Adipose tissue (tissue), 3 donors: ENCODE data around the gene CRLF1. TPM values are rescaled to one million over a fixed set of nuclear protein-coding genes. Genes with fewer than 3 reads are reported as not detected.

Source experiments
- H3K27ac ChIP-seq: one replicate; pipeline ENCODE4 v1.5.1; 2013; ENCODE audit warnings: low read depth, low read length
- WGBS, 3 donors: extraction: QIAGEN DNeasy Blood & Tissue Kit; methylation state at CpG; one replicate each; pipeline ENCODE4 v1.1.7; 2013; 5-methylcytosine and 5-hydroxymethylcytosine counted together
- polyA plus RNA-seq, 3 donors: library from polyadenylated mRNA; stranded (reverse); fragments of 200-250 nt; gene quantifications; one replicate each; pipeline ENCODE4 v1.2.3, GENCODE V29; 2013
- donor health status: healthy with polysubstance abuse.
- donor health status: Bipolar disorder and iron deficiency.
- donor health status: healthy.

CRLF1 gene
- polyA plus RNA-seq, 3 donors, result 7.0 to 57.6 (median 10.1) TPM

DNA sequence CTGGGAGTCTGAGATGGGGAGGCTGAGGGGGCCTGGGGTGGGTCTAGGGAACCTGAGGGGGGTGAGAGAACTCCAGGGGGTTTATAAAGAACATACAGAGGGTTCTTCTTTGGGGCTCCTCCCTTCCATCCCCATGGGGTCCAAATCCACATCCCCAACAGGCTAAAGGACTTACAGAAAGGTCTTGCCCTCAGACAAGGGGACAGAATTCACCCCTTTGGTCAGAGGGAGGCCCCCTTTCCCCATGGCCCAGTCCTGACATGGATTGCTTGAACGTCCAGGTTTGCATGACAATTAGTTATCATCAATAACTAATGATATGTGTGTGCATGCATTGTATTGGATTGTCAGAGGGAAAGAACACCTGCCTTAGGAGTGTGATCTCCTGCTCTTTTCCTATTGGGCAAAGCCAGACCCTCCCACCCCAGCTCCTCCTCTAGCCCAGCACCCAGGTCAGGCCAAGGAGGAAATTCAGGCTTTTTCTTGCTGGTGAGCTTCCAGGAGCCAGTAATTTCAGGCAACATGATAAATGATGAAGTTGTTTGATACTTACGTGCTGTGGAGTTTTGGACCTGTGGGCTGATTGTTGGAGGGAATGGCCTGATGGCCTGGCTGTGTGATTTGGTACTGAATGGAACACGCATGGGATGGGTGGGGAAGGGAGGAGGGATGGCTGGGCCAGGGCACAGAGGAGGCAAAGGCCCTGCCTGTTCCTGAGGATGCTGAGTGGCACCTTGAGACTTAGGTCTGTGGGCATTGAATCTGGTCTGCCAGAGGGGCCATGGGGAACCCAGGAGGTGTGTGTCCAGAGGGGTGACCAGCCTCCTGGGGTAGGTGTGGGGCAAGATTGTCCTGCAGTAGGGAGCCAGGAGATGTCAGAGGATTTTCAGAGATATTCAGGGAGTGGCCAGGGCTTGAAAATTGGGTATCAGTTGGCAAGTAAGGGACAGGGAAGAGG lies 31.4 kb upstream of the CRLF1 start:
- 13 to 44% (median 35%) methylated on average over 3 of the region's 3 CpGs for WGBS, 3 donors

DNA sequence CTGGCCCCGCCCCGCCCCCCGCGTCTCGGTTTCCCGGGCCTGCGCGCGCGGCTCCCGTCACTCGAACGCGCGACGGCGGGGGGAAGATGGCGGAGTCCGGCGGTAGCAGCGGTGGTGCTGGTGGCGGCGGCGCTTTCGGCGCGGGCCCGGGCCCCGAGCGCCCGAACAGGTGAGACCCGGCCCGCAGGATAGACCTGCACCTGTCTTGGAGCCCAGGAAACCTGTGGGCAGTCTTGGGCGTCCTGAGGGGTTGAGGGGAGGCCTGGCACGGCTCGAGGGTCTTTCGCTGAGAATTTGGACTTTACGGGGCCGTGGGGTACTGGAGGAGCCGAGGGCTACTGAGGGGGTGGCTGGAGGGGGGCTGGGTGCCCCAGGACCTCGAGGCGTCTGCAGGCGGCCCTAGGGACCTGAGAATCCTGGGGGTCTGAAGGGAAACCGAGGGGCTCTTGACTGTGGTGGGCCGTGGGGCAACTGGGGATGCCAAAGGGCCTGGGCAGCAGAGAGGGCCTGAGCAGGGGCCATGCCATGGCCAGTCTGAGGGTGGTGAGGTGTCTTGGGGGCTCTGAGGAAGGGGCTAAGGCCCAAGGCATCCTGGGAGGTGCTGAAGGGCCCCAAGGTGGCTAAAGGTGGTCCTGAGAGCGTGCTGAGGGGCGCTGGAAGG lies 30.5 kb upstream of the CRLF1 start, which contains the start of gene KLHL26:
Gene KLHL26 (plus strand): TSS at position 60 of the 661 bp plus-strand sequence. CDS start 27 bp downstream, at position 87.
- no peak within 1 kb of the TSS for H3K27ac ChIP-seq
- WGBS, 3 donors, result 4 to 7% (median 7%) methylated on average over 44 to 47 of the region's 47 CpGs

More for the DNA sequence above, 31.4 kb upstream of the CRLF1 start:
- H3K27ac ChIP-seq, result no peak overlapping the region

DNA sequence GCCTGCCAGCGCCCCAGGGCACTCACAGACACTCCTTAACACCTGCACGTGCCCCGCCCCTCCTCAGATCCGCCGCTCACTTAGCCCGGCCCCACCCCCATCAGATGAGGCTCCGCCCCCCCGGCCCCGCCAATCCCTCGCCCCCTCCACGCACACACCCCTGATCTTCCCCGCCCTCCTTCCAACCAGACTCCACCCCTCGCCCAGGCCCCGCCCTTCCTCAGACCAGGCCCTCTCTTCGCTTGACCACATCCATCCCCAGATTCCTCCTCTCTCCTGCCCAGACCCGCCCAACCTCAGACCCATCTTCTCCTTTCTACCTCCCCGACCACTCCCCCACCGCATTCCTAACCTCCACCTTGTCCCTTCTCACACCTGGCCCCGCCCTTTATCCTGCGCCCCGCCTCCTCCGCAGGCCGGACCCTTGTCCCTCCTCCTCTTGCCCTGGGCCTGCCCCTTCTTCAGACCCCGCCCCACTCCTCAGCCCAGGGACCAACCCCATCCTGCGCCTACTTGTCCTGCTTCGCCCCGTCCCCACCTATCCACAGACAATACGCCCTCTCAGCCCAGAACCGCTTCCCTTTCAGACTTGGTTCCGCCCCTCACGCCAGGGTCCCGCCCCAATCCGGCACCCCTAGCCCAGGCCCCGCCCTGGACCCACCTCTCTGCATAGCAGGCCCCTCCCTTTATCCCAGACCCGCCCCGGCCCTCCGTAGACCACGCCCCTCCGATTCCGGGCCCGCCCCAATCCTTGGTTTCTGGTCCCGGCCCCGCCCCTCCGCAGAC lies 29.8 kb upstream of the CRLF1 start:
- 1 to 2% (median 2%) methylated on average over 38 to 44 of the region's 44 CpGs for WGBS, 3 donors
- H3K27ac ChIP-seq, result no peak overlapping the region

DNA sequence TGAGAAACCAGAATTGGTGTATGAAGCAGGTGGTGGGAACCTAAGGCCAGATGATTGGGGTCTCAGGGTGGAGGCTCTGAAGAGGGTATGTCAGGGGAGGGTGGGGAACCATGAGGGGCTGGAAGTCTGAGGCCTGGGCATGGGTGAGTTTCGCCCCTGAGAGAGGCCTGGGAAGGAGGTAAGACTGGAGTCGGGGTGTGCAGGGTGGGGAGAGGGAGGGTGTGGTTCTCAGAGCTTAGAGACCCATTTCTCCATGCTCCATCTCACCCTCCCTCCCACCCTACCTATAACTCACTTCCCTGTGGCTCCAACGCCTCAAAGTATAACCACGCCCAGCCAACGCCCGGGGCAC lies 29.2 kb upstream of the CRLF1 start:
- WGBS, 3 donors, result 5 to 25% (median 15%) methylated on average over 4 to 6 of the region's 6 CpGs
- no peak overlapping the region for H3K27ac ChIP-seq

DNA sequence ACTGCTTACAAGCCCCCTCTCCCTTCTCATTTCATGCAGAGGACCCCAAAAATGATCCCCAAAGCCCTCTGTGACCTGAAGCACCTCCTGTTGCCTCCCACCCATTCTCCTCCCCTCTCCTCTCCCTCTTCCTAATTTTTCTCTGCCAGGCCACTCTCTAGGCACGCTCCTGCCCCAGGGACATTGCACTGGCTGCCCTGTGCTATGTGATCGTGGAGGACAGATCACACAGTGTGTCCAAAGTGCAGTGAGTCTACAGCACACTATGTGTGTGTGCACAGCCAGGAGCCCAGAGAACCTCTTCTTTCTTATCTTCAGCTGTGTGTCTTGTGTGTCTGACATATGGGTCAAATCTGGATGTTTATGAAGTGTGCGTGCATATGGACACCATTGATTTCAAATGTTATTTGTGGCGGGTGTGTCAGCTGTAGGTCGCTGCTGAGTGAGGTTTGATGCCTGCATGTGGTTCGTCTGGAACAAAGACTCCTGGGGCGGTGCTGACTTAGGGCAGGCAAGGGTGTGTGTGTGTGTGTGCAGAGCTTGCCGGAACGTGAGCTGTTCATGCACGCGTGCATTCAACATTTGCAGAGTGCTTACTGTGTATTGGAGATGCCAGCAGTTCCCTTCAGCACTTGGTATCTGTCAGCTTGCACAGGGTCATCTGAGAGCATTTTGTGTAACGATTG lies 28.2 kb upstream of the CRLF1 start:
- H3K27ac ChIP-seq, result no peak overlapping the region
- WGBS, 3 donors, result 51 to 63% (median 57%) methylated on average over 12 of the region's 12 CpGs

DNA sequence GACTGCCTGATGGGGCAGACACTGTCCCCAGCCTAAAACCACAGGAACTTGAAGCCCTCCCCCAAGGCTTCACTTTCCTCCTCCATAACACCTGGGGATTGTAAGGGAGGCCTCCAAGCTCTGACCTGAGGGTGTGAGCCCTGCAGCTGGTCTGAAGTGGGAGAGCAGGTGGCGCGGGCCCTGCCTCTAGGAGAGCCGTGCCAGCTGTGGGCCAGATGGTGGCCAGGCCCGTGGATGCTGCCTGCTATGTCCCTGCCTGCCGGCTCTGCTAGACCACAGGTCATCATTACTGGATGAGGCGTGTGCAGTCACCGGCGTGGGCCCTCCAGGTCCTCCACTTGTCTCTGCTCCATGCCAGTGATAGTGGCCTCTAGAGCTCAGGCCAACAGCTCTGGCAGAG lies 26.7 kb upstream of the CRLF1 start:
- H3K27ac ChIP-seq, result no peak overlapping the region
- WGBS, 3 donors, result 59 to 89% (median 72%) methylated on average over 7 to 8 of the region's 8 CpGs

DNA sequence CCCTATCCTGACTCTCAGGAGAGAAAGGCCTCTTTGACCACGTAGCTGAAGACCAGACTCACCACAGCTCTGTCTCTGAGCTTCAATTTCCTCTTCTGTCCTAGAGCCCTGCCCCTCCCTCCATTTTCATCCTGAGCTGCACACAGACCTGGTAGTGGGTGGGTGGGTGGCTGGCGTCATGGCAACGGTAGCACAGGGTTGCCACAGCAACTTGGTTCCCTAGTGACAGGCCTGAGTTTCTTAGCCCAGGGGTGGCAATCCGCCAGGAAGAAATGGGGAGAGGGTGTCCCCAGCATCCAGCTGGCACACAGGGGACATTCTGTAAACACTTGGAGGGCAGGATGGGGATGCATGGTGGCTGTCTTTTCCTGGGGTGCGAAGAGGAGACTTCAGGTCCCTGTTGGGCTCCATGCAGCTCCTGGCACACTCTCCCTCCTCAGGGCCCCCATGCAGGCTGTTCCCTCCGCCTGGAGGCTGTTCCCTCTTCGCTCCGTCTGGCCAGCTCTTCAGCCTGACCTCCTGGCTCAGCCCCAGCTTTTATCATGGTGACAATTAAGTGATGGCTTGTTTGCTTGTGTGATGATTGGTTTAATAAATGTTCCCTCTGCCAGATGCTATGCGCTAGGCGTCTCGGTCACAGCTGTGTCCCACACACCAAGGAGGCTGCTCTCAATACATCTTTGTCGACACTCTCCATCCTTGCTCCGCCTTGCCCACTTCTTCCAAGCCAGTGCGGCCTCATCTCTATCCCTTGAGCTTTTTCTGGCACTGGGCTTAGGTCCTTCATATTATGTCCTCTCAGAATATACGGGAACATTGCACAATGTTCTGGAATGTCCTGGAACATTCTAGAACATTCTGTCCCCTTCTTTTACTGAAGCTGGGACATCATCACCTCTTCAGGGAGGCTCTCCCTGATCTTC lies 22.8 kb upstream of the CRLF1 start:
- 63 to 73% (median 64%) methylated on average over 15 of the region's 15 CpGs for WGBS, 3 donors
- no peak overlapping the region for H3K27ac ChIP-seq

DNA sequence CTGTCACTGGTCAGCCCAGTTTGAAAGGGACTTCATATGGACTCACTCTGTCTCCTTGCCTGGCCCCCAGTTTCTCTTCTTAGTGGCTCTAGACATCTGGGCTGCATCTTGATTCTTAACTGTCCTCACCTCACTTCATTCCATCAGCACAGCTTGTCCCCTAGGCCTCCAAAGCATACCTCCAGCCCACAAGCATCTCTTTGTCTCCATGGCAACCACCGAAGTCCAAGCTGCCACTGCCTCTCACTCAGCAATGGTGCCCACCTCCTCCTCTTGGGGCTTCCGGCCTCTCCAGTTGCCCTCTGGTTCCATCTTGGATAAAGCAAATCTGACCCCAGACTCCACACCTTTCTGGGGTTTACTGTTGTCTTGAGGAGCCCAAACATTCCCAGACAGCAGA lies 20.3 kb upstream of the CRLF1 start:
- no peak overlapping the region for H3K27ac ChIP-seq
- 70 to 81% (median 75%) methylated on average over 2 of the region's 2 CpGs for WGBS, 3 donors

DNA sequence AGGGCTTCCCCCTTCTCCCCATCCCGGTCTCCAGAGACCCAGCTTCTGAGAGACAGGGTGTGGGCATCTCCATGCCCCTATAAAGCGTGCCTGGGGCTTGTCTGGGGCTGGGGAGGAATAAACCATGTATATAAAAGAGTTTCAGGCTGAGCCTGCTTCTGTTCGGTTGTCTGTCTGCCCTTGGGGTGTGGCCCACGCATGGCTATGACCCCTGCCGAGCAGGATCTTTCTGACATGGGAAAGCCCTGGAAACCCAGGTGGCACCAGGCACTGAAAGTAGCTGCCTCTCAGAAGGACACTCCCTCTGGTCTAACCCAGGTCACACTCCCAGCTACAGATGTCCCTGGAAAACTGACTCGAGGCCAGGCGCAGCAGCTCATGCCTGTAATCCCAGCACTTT lies 14.3 kb upstream of the CRLF1 start:
- no peak overlapping the region for H3K27ac ChIP-seq
- 82 to 87% (median 86%) methylated on average over 7 of the region's 7 CpGs for WGBS, 3 donors

DNA sequence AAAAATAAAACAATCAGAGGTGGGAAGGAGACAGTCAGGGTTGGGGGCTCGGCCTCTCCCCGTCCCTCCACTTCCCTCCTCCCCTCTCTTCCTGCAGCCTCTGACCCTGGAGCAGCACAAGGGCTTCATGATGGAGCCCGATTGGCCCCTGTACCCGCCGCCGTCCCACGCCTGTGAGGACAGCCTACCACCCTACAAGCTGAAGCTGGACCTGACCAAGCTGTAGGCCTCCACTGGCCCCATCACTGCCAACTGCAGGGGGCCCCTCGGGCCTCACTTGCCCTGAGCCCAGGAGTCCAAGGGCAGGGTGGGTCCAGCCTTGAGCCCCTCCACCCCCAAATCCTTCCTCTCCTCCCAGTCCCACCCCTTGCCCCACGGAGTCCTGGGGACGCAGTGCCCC lies 13.7 kb upstream of the CRLF1 start:
- WGBS, 3 donors, result 83 to 86% (median 84%) methylated on average over 10 of the region's 10 CpGs
- no peak overlapping the region for H3K27ac ChIP-seq

DNA sequence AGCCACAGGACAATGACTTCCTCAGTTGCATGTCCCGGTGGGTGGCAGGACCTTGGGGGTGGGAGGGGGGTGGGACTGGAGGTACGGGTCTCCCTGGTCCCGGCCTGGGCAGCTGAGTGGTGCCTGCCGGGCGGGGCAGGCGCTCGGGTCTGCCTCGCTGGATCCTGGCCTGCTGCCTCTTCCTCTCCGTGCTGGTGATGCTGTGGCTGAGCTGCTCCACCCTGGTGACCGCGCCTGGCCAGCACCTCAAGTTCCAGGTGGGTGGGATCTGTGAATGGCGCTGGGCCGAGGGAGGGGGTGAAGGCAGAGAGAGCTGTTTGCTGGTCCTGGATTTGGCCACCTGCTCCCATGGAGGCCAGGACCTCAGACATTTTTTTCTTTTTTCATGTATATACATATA lies 11.6 kb upstream of the CRLF1 start:
- WGBS, 3 donors, result 93 to 97% (median 93%) methylated on average over 12 to 13 of the region's 13 CpGs
- no peak overlapping the region for H3K27ac ChIP-seq

DNA sequence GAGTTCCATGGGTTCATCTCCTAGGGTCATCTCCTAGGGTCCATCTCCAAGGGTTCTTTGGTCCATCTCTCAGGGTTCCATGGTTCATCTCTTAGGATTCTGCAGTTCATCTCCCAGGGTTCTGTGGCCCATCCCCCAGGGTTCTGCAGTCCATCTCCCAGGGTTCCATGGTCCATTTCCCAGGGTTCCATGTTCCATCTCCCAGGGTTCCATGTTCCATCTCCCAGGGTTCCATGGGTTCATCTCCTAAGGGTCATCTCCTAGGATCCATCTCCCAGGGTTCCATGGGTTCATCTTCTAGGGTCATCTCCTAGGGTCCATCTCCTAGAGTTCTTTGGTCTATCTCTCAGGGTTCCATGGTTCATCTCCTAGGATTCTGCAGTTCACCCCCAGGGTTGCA lies 11.0 kb upstream of the CRLF1 start:
- H3K27ac ChIP-seq, result no peak overlapping the region

DNA sequence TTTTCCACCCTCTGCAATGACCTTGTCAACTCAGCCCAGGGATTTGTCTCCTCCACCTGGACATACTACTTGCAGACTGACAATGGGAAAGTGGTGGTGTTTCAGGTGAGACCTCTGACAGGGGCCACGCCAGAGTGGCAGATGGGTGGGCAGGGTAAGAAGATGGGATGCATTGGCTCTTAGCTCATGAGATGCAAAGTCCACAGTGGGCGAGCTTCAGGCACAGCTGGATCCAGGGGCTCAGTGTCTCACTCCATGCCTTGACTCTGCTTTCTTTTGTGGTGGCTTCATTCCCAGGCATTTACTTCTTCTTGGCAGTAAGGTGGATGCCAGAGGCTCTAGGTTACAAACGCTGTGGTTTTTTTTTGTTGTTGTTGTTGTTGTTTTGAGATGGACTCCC lies 9.4 kb upstream of the CRLF1 start:
- no peak overlapping the region for H3K27ac ChIP-seq
- WGBS, 3 donors, result 85 to 93% (median 91%) methylated on average over 3 of the region's 3 CpGs

DNA sequence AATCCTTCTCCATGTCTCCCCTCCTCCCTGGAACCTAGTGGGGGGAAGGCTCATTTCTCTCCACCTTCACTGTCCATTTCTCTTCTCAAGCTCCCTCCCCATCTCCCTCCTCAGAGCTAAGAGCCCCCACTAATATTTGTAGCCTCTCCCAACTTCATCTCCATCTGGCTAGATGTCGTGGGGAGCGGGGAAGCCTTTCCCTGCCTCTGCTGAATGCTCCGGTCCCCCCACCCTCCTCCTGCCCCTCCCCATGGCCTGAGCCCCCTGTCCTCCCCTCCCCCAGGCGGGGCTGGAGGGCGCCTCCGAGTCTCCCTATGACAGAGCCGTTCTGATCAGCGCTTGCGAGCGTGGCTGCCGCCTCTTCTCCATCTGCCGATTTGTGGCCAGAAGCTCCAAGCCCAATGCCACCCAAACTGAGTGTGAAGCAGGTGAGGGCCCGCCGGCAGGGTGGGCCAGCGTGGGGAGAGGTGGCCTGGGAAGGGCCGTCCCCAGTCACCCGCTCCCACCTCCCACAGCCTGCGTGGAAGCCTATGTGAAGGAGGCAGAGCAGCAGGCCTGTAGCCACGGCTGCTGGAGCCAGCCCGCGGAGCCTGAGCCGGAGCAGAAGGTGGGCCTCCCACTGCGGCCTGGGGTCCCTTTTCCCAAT lies 7.1 kb upstream of the CRLF1 start:
- H3K27ac ChIP-seq, result no peak overlapping the region
- WGBS, 3 donors, result 25 to 31% (median 26%) methylated on average over 21 to 23 of the region's 23 CpGs

DNA sequence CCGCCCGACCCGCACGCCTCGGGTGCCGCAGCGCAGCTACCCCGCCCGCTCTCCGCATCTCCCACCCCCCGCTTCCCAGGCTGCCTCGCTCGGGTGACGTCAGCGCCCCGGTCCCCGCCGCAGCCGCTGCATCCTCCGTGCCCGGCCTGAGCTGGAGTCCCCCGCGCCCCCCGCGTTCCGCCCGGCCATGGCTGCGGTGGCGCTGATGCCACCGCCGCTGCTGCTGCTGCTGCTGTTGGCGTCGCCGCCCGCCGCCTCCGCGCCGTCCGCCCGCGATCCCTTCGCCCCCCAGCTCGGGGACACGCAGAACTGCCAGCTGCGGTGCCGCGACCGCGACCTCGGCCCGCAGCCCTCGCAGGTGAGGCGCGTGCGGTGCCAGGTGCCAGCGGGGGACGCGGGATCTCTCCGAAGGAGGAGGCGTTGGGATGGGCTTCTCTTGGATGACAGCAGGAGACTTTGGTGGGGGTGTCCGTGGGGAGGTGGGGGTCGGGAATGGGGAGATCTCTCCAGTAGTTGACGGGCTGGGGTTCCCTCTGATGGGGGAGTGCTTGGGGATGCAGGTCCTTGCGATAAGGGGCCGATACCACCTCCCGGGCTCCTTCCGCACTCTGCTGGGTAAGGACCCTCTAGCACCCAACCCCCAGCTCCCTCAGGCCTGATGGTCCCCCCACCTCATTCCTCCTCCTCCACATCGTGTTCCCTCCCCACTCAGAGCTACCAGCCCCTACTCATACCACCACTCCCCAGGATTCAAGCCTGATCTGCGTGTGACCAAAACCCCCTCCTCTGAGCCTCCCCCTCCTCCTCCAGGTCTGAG lies 6.4 kb upstream of the CRLF1 start, which contains the start of gene TMEM59L:
Gene TMEM59L (plus strand): TSS at position 99 of the 817 bp plus-strand sequence. CDS start 89 bp downstream, at position 188.
- H3K27ac ChIP-seq, result no peak within 1 kb of the TSS
- 2 to 3% (median 2%) methylated on average over 38 to 70 of the region's 70 CpGs for WGBS, 3 donors
